Upper lobe of right lung (tissue), 1 donor: ENCODE data around the gene NOSTRIN. TPM values are rescaled to one million over a fixed set of nuclear protein-coding genes. Genes with fewer than 3 reads are reported as not detected.
"Not testable (repeated sequence)": the region's sequence is repeated elsewhere in the genome, so short reads cannot be mapped to it uniquely, and the experiment has no call there.

Experiments used
- ATAC-seq: fragments of 200-7000 bp; cut with Tn5 transposase; one replicate; pipeline ENCODE4 v1.9.1; 2020; ENCODE audit warnings: mild to moderate bottlenecking, moderate library complexity
- DNase-seq: peaks from one replicate; pipeline ENCODE4 v3.0.0-alpha.2; 2020
- H3K27ac ChIP-seq: fragments of 200-600 bp; one replicate; pipeline ENCODE4 v1.8.0; 2022
- H3K27me3 ChIP-seq: fragments of 200-600 bp; one replicate; pipeline ENCODE4 v1.8.0; 2022; ENCODE audit warnings: mild to moderate bottlenecking
- H3K36me3 ChIP-seq: fragments of 200-600 bp; one replicate; pipeline ENCODE4 v1.8.0; 2022
- H3K4me1 ChIP-seq: fragments of 200-600 bp; one replicate; pipeline ENCODE4 v1.8.0; 2022
- H3K4me3 ChIP-seq: fragments of 200-600 bp; one replicate; pipeline ENCODE4 v1.8.0; 2022; ENCODE audit warnings: mild to moderate bottlenecking
- H3K9me3 ChIP-seq: fragments of 200-600 bp; one replicate; pipeline ENCODE4 v1.8.0; 2022
- intact Hi-C: fragments of 100-400 bp; cut with DNase I; formaldehyde crosslinking; loops from one replicate; pipeline ENCODE4 v1.11.0; 2022
- total RNA-seq: library from RNA; stranded (reverse); fragmentation: NEBNext Ultra II Directional; extraction: Animal tissue kit (Norgen Biotek cat#: 25700); gene quantifications from one replicate; pipeline ENCODE4 v1.2.1, GENCODE V29; 2021
- TF ChIP-seq, protein P1 (sequence below): fragments of 200-600 bp; IDR thresholded peaks from one replicate; pipeline ENCODE4 v1.8.0; 2022; ENCODE audit warnings: antibody characterized with exemption
- donor health status: DM: no; HTN: yes; CAD: no; lungs with severe emphysema.

The NOSTRIN gene
- total RNA-seq, 1 donor from 2014 or later: 70.0 TPM

DNA sequence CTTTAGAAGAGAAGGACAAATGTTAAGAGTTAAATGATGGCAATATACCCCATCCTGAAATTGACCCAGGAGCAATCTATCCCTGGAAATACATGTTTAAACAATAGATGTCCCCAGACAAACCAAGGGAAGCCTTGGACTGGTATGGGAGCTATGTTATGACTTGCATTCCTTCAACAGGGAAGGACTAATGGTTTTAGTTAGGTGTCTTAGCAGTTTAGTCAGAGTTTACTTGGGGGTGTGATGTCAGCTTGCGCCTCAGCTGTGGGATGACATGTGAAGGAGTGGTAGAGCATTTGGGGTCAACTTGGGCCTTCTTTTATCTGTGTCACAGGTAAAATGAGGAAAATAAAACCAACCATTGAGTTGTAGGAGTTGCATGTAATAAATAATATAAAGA lies 51.0 kb downstream of the NOSTRIN start:
- H3K36me3 ChIP-seq: no peaks in the 10 kb centered on the region
- no peak for ATAC-seq

DNA sequence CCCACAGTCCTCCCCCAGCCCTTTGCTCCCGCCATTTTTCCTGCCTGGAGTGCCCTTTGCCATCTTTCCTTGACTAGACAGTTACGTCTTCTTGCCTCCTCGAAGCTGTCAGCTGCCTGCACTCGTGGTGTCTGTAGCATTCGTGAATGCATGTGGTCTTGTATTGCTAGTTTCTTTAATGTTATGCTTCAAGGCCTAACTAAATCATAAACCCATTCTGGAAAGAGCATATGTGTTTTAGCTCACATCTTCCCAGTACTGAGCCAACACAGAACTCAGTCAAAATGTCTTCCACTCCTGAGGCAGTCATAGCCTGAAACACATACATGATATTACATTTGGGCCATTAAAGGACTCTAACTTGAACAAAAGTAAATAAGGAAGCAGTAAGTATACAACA lies 52.2 kb downstream of the NOSTRIN start:
- intact Hi-C loops: no loop called here
- TF ChIP-seq, protein P1, sequence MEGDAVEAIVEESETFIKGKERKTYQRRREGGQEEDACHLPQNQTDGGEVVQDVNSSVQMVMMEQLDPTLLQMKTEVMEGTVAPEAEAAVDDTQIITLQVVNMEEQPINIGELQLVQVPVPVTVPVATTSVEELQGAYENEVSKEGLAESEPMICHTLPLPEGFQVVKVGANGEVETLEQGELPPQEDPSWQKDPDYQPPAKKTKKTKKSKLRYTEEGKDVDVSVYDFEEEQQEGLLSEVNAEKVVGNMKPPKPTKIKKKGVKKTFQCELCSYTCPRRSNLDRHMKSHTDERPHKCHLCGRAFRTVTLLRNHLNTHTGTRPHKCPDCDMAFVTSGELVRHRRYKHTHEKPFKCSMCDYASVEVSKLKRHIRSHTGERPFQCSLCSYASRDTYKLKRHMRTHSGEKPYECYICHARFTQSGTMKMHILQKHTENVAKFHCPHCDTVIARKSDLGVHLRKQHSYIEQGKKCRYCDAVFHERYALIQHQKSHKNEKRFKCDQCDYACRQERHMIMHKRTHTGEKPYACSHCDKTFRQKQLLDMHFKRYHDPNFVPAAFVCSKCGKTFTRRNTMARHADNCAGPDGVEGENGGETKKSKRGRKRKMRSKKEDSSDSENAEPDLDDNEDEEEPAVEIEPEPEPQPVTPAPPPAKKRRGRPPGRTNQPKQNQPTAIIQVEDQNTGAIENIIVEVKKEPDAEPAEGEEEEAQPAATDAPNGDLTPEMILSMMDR: no peak
- Histone ChIP-seq H3K4me3 (no peak overlapping the region), H3K9me3 (no peaks in the 10 kb centered on the region), H3K27ac (no peak overlapping the region), H3K27me3 (no peaks in the 10 kb centered on the region), H3K4me1 (no peaks in the 10 kb centered on the region), H3K36me3 (no peaks in the 10 kb centered on the region)
- no peak for DNase-seq
- ATAC-seq: no peak

More for the DNA sequence above, 51.0 kb downstream of the NOSTRIN start:
- TF ChIP-seq, protein P1: no peak
- H3K4me3 ChIP-seq: no peak overlapping the region
- no peaks in the 10 kb centered on the region for H3K4me1 ChIP-seq
- no peak for DNase-seq
- no peak overlapping the region for H3K27ac ChIP-seq
- H3K9me3 ChIP-seq: no peaks in the 10 kb centered on the region
- no peaks in the 10 kb centered on the region for H3K27me3 ChIP-seq
- intact Hi-C loops: no loop called here

DNA sequence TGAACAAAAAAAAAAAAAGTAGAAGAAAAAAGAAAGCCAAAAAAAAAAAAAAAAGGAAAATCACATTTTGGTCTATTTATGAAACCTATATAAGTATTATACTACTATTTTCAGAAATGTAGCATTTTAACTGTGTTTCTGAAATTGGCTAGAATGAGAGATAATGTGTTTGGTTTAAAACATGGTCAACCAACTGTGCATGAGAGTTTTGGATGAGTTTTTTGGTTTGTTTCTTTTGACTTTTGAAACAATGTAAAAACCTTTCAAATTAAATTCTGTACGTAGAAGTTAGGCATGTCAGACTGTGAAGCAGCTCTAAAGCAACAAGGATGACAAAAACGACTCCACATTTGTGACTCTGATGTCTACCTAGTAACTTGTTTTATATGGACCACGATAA lies 53.2 kb downstream of the NOSTRIN start:
- DNase-seq (no peak), ATAC-seq (no peak)
- intact Hi-C loops: no loop called here
- H3K9me3 ChIP-seq: no peaks in the 10 kb centered on the region
- no peak overlapping the region for H3K27ac ChIP-seq
- H3K27me3 ChIP-seq: no peaks in the 10 kb centered on the region
- H3K4me3 ChIP-seq: no peak overlapping the region
- H3K36me3 ChIP-seq: peaks cover 3% of the 10 kb centered on the region
- no peaks in the 10 kb centered on the region for H3K4me1 ChIP-seq
- TF ChIP-seq, protein P1: no peak

DNA sequence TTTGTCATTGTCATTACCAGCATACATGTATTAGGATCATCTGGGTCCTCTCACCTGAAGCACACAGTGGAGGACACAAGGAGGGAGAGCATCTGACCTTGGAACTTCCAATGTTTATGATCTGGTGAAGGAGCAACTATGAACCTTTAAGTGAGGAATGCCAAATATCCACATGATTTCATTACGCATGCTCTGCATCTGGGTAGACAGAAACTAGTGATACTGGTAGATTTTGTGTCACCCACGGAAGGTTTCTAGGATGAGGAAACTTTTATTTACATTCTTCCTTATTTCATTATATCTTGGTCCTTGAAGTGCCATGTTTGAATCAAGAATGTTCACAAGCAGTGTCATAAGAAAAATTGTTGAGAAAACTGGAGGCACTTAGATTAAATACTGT lies 55.7 kb downstream of the NOSTRIN start:
- no peak for DNase-seq
- Histone ChIP-seq H3K9me3 (no peaks in the 10 kb centered on the region), H3K4me3 (no peak overlapping the region), H3K27ac (no peak overlapping the region), H3K27me3 (no peaks in the 10 kb centered on the region), H3K4me1 (no peaks in the 10 kb centered on the region), H3K36me3 (peaks cover 15% of the 10 kb centered on the region)
- TF ChIP-seq, protein P1: no peak
- no peak for ATAC-seq
- intact Hi-C loops: no loop called here

DNA sequence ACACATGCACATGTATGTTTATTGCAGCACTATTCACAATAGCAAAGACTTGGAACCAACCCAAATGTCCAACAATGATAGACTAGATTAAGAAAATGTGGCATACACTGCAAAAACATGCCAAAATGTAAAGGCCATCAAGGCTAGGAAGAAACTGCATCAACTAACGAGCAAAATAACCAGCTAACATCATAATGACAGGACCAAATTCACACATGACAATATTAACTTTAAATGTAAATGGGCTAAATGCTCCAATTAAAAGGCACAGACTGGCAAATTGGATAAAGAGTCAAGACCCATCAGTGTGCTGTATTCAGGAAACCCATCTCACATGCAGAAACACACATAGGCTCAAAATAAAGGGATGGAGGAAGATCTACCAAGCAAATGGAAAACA lies 64.7 kb downstream of the NOSTRIN start:
- H3K36me3 ChIP-seq, ATAC-seq, intact Hi-C loops, H3K27ac ChIP-seq, DNase-seq, H3K9me3 ChIP-seq, H3K4me1 ChIP-seq, H3K4me3 ChIP-seq, H3K27me3 ChIP-seq: not testable (repeated sequence)

- H3K4me1 ChIP-seq, intact Hi-C loops, H3K36me3 ChIP-seq, DNase-seq, H3K27me3 ChIP-seq, H3K9me3 ChIP-seq, ATAC-seq, H3K27ac ChIP-seq, H3K4me3 ChIP-seq: not testable (repeated sequence)
Measured at GRCh38 chr2:168870369-168870768, 67.9 kb downstream of the NOSTRIN start.

DNA sequence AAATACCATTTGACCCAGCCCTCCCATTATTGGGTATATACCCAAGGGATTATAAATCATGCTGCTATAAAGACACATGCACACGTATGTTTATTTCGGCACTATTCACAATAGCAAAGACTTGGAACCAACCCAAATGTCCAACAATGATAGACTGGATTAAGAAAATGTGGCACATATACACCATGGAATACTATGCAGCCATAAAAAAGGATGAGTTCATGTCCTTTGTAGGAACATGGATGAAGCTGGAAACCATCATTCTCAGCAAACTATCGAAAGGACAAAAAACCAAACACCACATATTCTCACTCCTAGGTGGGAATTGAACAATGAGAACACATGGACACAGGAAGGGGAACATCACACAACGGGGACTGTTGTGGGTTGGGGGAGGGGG lies 68.4 kb downstream of the NOSTRIN start:
- intact Hi-C loops, H3K4me1 ChIP-seq, H3K9me3 ChIP-seq, ATAC-seq, H3K4me3 ChIP-seq, H3K36me3 ChIP-seq, H3K27ac ChIP-seq, DNase-seq, H3K27me3 ChIP-seq: not testable (repeated sequence)
